ENCODE measurements around the gene KIAA2012. TPM values are rescaled to one million over a fixed set of nuclear protein-coding genes. Genes with fewer than 3 reads are reported as not detected.
A peak's percentile ranks its signal among the peaks of the same experiment; 100 is the strongest.

Gene KIAA2012
- total RNA-seq, 1 donor = not detected

- TF ChIP-seq CTCF (IDR thresholded peaks at IDR 0.05; ENCODE audit: insufficient read depth, low read length) = no peak
- no peak overlapping the region for H3K4me3 ChIP-seq (ENCODE audit: low read depth, low read length)
- DNase-seq (ENCODE audit: low read depth) = peak; percentile 40
Measured at GRCh38 chr2:202031246-202031951, 41.7 kb upstream of the KIAA2012 start.

GRCh38 chr2:202032846-202033316, 40.2 kb upstream of the KIAA2012 start:
- peak overlapping the region; percentile 80 for H3K4me3 ChIP-seq (ENCODE audit: low read depth, low read length)
- DNase-seq (ENCODE audit: low read depth) = peak; percentile 14
- TF ChIP-seq CTCF (IDR thresholded peaks at IDR 0.05; ENCODE audit: insufficient read depth, low read length) = no peak

- H3K4me3 ChIP-seq (ENCODE audit: low read depth, low read length) = peak within 1 kb of the TSS; percentile 80
- peak; percentile 33 for TF ChIP-seq CTCF (IDR thresholded peaks at IDR 0.05; ENCODE audit: insufficient read depth, low read length)
- peak; percentile 91 for DNase-seq (ENCODE audit: low read depth)
Measured at GRCh38 chr2:202033317-202034248, 39.5 kb upstream of the KIAA2012 start, which contains the start of gene FZD7. Gene FZD7, plus strand, starts transcription at chr2:202033855. Its CDS starts 793 bp downstream, at chr2:202034648.

GRCh38 chr2:202034249-202035088, 38.6 kb upstream of the KIAA2012 start:
- peak; percentile 50 for DNase-seq (ENCODE audit: low read depth)
- TF ChIP-seq CTCF (IDR thresholded peaks at IDR 0.05; ENCODE audit: insufficient read depth, low read length) = no peak
- H3K4me3 ChIP-seq (ENCODE audit: low read depth, low read length) = peak overlapping the region; percentile 79

GRCh38 chr2:202035089-202035940, 37.7 kb upstream of the KIAA2012 start:
- DNase-seq (ENCODE audit: low read depth) = peak; percentile 66
- TF ChIP-seq CTCF (IDR thresholded peaks at IDR 0.05; ENCODE audit: insufficient read depth, low read length) = peak; percentile 55
- peak overlapping the region; percentile 79 for H3K4me3 ChIP-seq (ENCODE audit: low read depth, low read length)
